ENCODE data around the gene HRK.
A peak's percentile ranks its signal among the peaks of the same experiment; 100 is the strongest.

HRK gene

GRCh38 chr12:116916122-116916521 lies 34.9 kb upstream of the HRK start:
- TF ChIP-seq POLR2A (IDR thresholded peaks at IDR 0.05; ENCODE audit: low read depth, low read length): no peak
- FAIRE-seq (peak; percentile 55), DNase-seq (ENCODE audit: insufficient read length, low spot score) (peak; percentile 22)

DNA sequence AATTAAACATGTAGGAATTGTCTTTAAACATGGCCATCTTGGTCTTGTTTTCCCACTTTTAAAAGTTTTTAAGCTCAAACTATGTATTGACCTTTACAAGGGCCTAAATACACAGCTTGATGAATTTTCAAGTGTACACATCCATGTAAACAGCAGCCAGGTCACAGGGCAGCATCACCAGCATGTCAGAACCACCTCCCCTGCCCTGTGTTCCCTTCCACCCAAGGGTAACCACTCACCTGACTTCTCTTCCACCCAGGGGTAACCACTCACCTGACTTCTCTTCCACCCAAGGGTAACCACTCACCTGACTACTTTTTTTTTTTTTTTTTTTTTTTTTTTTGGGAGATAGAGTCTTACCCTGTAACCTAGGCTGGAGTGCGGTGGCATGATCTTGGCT lies 34.1 kb upstream of the HRK start:
- no peak for DNase-seq (ENCODE audit: insufficient read length, low spot score)
- TF ChIP-seq POLR2A (IDR thresholded peaks at IDR 0.05; ENCODE audit: low read depth, low read length): no peak
- no peak for FAIRE-seq

GRCh38 chr12:116910645-116911451 lies 29.6 kb upstream of the HRK start, which contains the start of gene FBXW8:
Gene FBXW8, plus strand, starts transcription at chr12:116910950. Its CDS starts 88 bp downstream, at chr12:116911038.
- FAIRE-seq: no peak
- DNase-seq (ENCODE audit: insufficient read length, low spot score): peak; percentile 75
- peak; percentile 77 for TF ChIP-seq POLR2A (IDR thresholded peaks at IDR 0.05; ENCODE audit: low read depth, low read length)

DNA sequence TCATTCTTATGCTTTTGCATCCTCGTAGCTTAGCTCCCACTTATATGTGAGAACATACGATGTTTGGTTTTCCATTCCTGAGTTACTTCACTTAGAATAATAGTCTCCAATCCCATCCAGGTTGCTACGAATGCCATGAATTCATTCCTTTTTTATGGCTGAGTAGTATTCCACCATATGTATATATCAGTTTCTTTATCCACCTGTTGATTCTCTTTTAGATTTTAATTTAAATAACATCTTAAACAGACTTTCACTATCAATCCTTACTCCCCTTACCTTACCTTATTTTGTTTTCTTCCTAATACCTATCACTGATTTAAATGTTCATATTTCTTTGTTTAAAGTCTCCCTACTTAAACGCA lies 29.0 kb upstream of the HRK start:
- DNase-seq (ENCODE audit: insufficient read length, low spot score) (no peak), FAIRE-seq (no peak)
- TF ChIP-seq POLR2A (IDR thresholded peaks at IDR 0.05; ENCODE audit: low read depth, low read length): no peak

DNA sequence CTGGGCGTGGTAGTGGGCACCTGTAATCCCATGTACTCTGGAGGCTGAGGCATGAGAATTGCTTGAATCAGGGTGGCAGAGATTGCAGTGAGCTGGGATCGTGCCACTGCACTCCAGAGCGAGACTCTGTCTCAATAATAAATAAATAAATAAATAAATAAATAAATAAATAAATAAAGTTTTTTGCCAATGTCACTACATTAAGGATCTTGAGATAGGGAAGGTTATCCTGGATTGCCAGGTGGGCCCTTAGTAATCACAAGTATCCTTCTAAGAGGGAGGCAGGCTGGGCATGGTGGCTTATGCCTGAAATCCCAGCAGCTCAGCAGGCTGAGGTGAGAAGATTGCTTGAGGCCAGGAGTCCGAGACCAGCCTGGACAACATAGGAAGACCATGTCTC lies 25.0 kb upstream of the HRK start:
- no peak for DNase-seq (ENCODE audit: insufficient read length, low spot score)
- FAIRE-seq: no peak
- TF ChIP-seq POLR2A (IDR thresholded peaks at IDR 0.05; ENCODE audit: low read depth, low read length): no peak

- DNase-seq (ENCODE audit: insufficient read length, low spot score) (no peak), FAIRE-seq (no peak)
- no peak for TF ChIP-seq POLR2A (IDR thresholded peaks at IDR 0.05; ENCODE audit: low read depth, low read length)
Measured at GRCh38 chr12:116903818-116904217, 22.6 kb upstream of the HRK start.

GRCh38 chr12:116901612-116902011 lies 20.4 kb upstream of the HRK start:
- DNase-seq (ENCODE audit: insufficient read length, low spot score) (no peak), FAIRE-seq (no peak)
- no peak for TF ChIP-seq POLR2A (IDR thresholded peaks at IDR 0.05; ENCODE audit: low read depth, low read length)

GRCh38 chr12:116898669-116899068 lies 17.4 kb upstream of the HRK start:
- FAIRE-seq (no peak), DNase-seq (ENCODE audit: insufficient read length, low spot score) (no peak)
- no peak for TF ChIP-seq POLR2A (IDR thresholded peaks at IDR 0.05; ENCODE audit: low read depth, low read length)

DNA sequence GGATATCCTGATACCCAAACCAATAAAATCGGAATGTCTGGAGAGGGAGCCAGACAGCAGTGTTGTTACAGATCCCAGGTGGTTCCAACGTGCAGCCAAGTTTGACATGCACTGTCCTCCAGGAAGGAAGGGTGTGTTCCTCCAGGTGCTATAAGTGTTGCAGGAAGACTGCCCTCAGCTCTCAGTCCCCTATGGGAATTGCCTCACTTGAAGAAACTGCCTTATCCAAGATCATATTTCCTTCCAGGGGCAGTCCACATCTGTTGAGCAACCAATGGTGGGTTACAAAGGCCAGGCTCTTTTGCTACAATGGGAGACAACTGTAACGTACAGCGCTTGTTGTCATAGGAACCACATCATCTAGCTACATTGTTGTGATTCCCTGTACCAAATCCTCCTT lies 16.2 kb upstream of the HRK start:
- DNase-seq (ENCODE audit: insufficient read length, low spot score) (no peak), FAIRE-seq (no peak)
- TF ChIP-seq POLR2A (IDR thresholded peaks at IDR 0.05; ENCODE audit: low read depth, low read length): no peak

DNA sequence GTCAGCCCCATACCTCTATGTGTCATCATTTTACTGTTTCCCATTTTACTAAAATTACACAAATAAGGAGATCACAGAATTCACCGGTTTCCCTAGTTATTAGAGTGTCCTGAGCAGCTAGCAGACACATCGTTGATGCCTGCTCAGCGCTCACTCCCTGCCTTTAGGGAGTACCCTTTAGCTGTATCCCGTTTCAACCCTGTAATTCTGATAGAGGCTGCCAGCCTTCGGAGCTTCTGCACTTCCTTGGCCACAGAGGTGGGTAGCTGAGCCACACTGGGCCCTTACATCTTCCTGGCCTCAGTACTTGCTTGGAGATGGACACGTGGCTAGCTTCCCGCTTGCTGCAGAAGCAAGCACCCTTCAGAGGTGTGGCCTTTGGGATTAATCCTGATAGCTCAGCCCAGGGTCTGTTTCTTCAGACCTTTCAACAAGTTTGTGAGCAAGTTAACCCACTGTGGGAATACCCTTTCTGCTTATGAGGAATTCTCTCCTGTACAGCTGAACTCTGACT lies 15.2 kb upstream of the HRK start:
- no peak for TF ChIP-seq POLR2A (IDR thresholded peaks at IDR 0.05; ENCODE audit: low read depth, low read length)
- no peak for FAIRE-seq
- no peak for DNase-seq (ENCODE audit: insufficient read length, low spot score)

- TF ChIP-seq POLR2A (IDR thresholded peaks at IDR 0.05; ENCODE audit: low read depth, low read length): no peak
- FAIRE-seq (no peak), DNase-seq (ENCODE audit: insufficient read length, low spot score) (no peak)
Measured at GRCh38 chr12:116894913-116895312, 13.7 kb upstream of the HRK start.

DNA sequence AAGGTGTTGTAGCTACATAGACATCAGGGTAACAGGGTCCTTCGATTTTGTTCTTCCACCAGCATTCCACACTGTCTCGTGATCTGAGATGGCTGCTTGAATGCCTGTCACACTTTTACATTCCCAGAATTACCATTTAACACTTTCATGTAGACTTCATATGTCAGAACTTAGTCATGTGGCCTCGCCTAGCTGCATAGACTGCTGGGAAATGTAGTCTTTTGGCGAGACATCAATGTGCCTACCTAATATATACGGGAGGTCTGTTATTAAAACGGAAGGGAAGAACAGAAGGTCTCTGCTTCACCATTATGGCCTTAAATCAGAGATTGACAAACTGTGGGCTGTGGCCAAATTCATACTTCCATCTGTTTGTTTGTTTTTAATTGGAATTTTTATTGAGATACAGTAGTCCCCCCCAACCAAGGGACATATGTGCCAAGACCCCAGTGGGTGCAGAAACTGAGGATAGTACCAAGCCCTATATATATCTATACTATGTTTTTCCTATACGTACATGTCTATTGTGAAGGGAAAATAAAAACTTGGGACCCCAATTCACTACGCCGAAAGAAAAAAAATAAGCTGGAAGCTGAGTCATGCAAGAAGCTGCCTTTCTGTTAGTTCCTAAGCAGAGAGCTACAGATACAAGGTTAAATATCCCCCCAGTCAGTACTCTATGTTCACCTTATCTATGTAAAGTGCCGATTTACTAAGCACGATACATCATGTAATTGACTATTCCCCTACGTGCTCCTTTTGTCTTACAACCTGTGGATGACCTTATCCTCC lies 11.3 kb upstream of the HRK start:
- FAIRE-seq (peak; percentile 55), DNase-seq (ENCODE audit: insufficient read length, low spot score) (no peak)
- no peak for TF ChIP-seq POLR2A (IDR thresholded peaks at IDR 0.05; ENCODE audit: low read depth, low read length)

GRCh38 chr12:116891019-116891418 lies 9.8 kb upstream of the HRK start:
- no peak for FAIRE-seq
- no peak for DNase-seq (ENCODE audit: insufficient read length, low spot score)
- TF ChIP-seq POLR2A (IDR thresholded peaks at IDR 0.05; ENCODE audit: low read depth, low read length): no peak

- no peak for TF ChIP-seq POLR2A (IDR thresholded peaks at IDR 0.05; ENCODE audit: low read depth, low read length)
- DNase-seq (ENCODE audit: insufficient read length, low spot score) (no peak), FAIRE-seq (no peak)
Measured at GRCh38 chr12:116890330-116890729, 9.1 kb upstream of the HRK start.
